ENCODE results near the gene HOXB7. TPM values are rescaled to one million over a fixed set of nuclear protein-coding genes. Genes with fewer than 3 reads are reported as not detected.

HOXB7 gene
- total and polyA plus RNA-seq, 4 donors, result 0.08 to 0.31 (median 0.27) TPM

GRCh38 chr17:48624118-48624517 lies 13.3 kb upstream of the HOXB7 start:
- 18% methylated on average over 5 of the region's 5 CpGs for WGBS
- DNase-seq (ENCODE audit: low spot score), result no peak
- no peaks in the 10 kb centered on the region for H3K9me3 ChIP-seq (ENCODE audit: control insufficient read depth in 4 of 4, low read length in 3 of 4)
- H3K4me1 ChIP-seq (ENCODE audit: control insufficient read depth in 4 of 4, insufficient read depth in 4 of 4, low read length in 3 of 4), result peaks cover 7 to 14% (median 13%) of the 10 kb centered on the region in 4 donors
- H3K27ac ChIP-seq (ENCODE audit: low read depth in 1 of 2, low read length in 2 of 2), result no peak overlapping the region
- H3K9ac ChIP-seq (ENCODE audit: low read depth in 1 of 2, low read length in 2 of 2), result no peak overlapping the region
- peaks cover 4 to 50% (median 35%) of the 10 kb centered on the region in 4 donors for H3K27me3 ChIP-seq (ENCODE audit: control insufficient read depth in 4 of 4, insufficient read depth in 4 of 4, low read length in 3 of 4)
- no peak overlapping the region for H3K4me3 ChIP-seq (ENCODE audit: low read depth in 1 of 3, low read length in 3 of 3)
- TF ChIP-seq RXRA (IDR thresholded peaks at IDR 0.05), result no peak
- no peak for TF ChIP-seq FOXA2 (IDR thresholded peaks at IDR 0.05)
- TF ChIP-seq FOXA1 (IDR thresholded peaks at IDR 0.05), result no peak
- TF ChIP-seq SP1 (IDR thresholded peaks at IDR 0.05), result no peak
- no peak for TF ChIP-seq HNF4A (conservative IDR thresholded peaks at IDR 0.05)
- TF ChIP-seq RAD21 (IDR thresholded peaks at IDR 0.05), result no peak
- TF ChIP-seq YY1 (IDR thresholded peaks at IDR 0.05), result no peak
- no peak for TF ChIP-seq CTCF (IDR thresholded peaks at IDR 0.05; ENCODE audit: low read depth, low read length, missing input control)
- no peak for TF ChIP-seq NR2F2 (IDR thresholded peaks at IDR 0.05)
- no peak for TF ChIP-seq HNF4G (IDR thresholded peaks at IDR 0.05)
- H3K36me3 ChIP-seq (ENCODE audit: control insufficient read depth in 4 of 4, insufficient read depth in 3 of 4, low read depth in 1 of 4, low read length in 3 of 4), result no peaks in the 10 kb centered on the region

- peaks cover 4 to 45% (median 33%) of the 10 kb centered on the region in 4 donors for H3K27me3 ChIP-seq (ENCODE audit: control insufficient read depth in 4 of 4, insufficient read depth in 4 of 4, low read length in 3 of 4)
- no peak overlapping the region for H3K27ac ChIP-seq (ENCODE audit: low read depth in 1 of 2, low read length in 2 of 2)
- no peaks in the 10 kb centered on the region for H3K9me3 ChIP-seq (ENCODE audit: control insufficient read depth in 4 of 4, low read length in 3 of 4)
- no peak overlapping the region for H3K9ac ChIP-seq (ENCODE audit: low read depth in 1 of 2, low read length in 2 of 2)
- WGBS, result 18% methylated on average over 4 of the region's 4 CpGs
- no peak for DNase-seq (ENCODE audit: low spot score)
- H3K36me3 ChIP-seq (ENCODE audit: control insufficient read depth in 4 of 4, insufficient read depth in 3 of 4, low read depth in 1 of 4, low read length in 3 of 4), result no peaks in the 10 kb centered on the region
- H3K4me1 ChIP-seq (ENCODE audit: control insufficient read depth in 4 of 4, insufficient read depth in 4 of 4, low read length in 3 of 4), result peaks cover 7 to 14% (median 13%) of the 10 kb centered on the region in 4 donors
- no peak overlapping the region for H3K4me3 ChIP-seq (ENCODE audit: low read depth in 1 of 3, low read length in 3 of 3)
- TF ChIP-seq RXRA (IDR thresholded peaks at IDR 0.05), result no peak
- TF ChIP-seq JUND (IDR thresholded peaks at IDR 0.05), result no peak
- no peak for TF ChIP-seq RAD21 (IDR thresholded peaks at IDR 0.05)
- no peak for TF ChIP-seq MAX (IDR thresholded peaks at IDR 0.05)
- no peak for TF ChIP-seq EGR1 (IDR thresholded peaks at IDR 0.05; ENCODE audit: low read depth in 2 of 2)
- TF ChIP-seq FOXA2 (IDR thresholded peaks at IDR 0.05), result no peak
Observed at GRCh38 chr17:48623583-48623982, 12.8 kb upstream of the HOXB7 start.

GRCh38 chr17:48622857-48623256 lies 12.0 kb upstream of the HOXB7 start:
- no peak overlapping the region for H3K9ac ChIP-seq (ENCODE audit: low read depth in 1 of 2, low read length in 2 of 2)
- H3K4me1 ChIP-seq (ENCODE audit: control insufficient read depth in 4 of 4, insufficient read depth in 4 of 4, low read length in 3 of 4), result peaks cover 7 to 16% (median 13%) of the 10 kb centered on the region in 4 donors
- TF ChIP-seq RXRA (IDR thresholded peaks at IDR 0.05) (no peak), YY1 (IDR thresholded peaks at IDR 0.05) (no peak), REST (IDR thresholded peaks at IDR 0.05) (no peak), ATF3 (IDR thresholded peaks at IDR 0.05) (no peak), EGR1 (IDR thresholded peaks at IDR 0.05; ENCODE audit: low read depth in 2 of 2) (no peak), HNF4A (conservative IDR thresholded peaks at IDR 0.05) (no peak), RAD21 (IDR thresholded peaks at IDR 0.05) (no peak), CTCF (IDR thresholded peaks at IDR 0.05; ENCODE audit: low read depth, low read length, missing input control) (no peak)
- WGBS, result 26% methylated on average over 11 of the region's 11 CpGs
- H3K4me3 ChIP-seq (ENCODE audit: low read depth in 1 of 3, low read length in 3 of 3), result no peak overlapping the region
- DNase-seq (ENCODE audit: low spot score), result no peak
- H3K36me3 ChIP-seq (ENCODE audit: control insufficient read depth in 4 of 4, insufficient read depth in 3 of 4, low read depth in 1 of 4, low read length in 3 of 4), result no peaks in the 10 kb centered on the region
- H3K9me3 ChIP-seq (ENCODE audit: control insufficient read depth in 4 of 4, low read length in 3 of 4), result no peaks in the 10 kb centered on the region
- no peak overlapping the region for H3K27ac ChIP-seq (ENCODE audit: low read depth in 1 of 2, low read length in 2 of 2)
- H3K27me3 ChIP-seq (ENCODE audit: control insufficient read depth in 4 of 4, insufficient read depth in 4 of 4, low read length in 3 of 4), result peaks cover 4 to 48% (median 33%) of the 10 kb centered on the region in 4 donors

Measured in liver (tissue), 9 donors.